Upper lobe of left lung (tissue), 4 donors: Measurements from ENCODE around the gene CCM2L.

ENCODE experiments used
- EP300 ChIP-seq, 4 donors: sonication (generic); formaldehyde crosslinking; IDR thresholded peaks; one replicate each; pipeline ENCODE4 v1.5.1; 2017; ENCODE audit warnings: antibody characterized with exemption in 4 of 4, control low read depth in 2 of 4
- POLR2A ChIP-seq, 4 donors: fragments of 450-650 bp; IDR thresholded peaks; one replicate each; pipeline ENCODE4 v1.5.1; 2016 to 2017; ENCODE audit warnings: antibody characterized with exemption in 4 of 4, mild to moderate bottlenecking in 2 of 4
- POLR2AphosphoS5 ChIP-seq, 2 donors: sonication (generic); formaldehyde crosslinking; IDR thresholded peaks; one replicate each; pipeline ENCODE4 v1.5.1; 2017; ENCODE audit warnings: antibody characterized with exemption in 2 of 2
- TF ChIP-seq, protein P1 (sequence below), 6 experiments: fragments of 450-650 bp in 4 of 6; fragments of 200-600 bp in 2 of 6; sonication (generic) in 2 of 6; IDR thresholded peaks; one replicate each; pipeline ENCODE4 v1.5.1; 2016 to 2019; ENCODE audit warnings: antibody characterized with exemption in 6 of 6

DNA sequence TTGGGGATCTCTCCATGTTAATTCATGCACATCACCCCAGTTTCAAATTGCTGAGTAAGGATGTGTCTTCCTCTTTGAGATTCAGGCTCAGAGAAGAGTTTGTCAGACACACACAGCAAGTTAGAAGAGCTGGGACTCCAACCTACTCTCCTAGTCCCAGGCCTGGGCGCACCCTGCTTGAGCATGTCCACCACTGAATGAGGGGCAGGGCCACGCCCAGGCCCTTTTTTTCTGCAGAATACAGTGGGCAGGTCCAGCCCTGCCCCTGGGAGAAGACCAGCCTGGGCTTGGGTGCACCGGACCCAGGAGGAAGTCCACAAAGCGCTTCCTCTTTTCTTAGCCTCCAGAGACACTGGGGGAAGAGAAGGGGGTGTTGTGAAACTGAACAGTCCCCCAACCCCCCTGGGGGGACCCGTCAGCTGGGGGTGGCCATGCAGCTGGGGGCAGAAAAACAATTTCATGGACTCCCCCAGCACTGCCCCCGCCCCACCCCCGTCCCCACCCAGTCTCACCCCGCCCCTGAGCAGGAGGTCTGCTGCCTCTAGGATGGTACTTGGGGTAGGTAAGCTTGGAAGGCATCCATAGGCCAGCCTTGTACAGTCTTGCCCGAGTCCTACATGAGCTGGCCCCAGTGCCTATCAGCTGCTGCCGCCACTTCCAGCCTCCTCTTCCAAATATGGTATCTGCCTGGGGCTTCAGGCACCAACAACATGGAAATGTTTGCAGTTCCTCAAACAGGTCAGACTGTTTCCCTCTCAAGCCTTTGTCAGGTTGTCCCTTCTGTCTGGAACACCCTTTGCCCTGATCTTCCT, 30.1 kb downstream of the CCM2L start:
- TF ChIP-seq, protein P1, sequence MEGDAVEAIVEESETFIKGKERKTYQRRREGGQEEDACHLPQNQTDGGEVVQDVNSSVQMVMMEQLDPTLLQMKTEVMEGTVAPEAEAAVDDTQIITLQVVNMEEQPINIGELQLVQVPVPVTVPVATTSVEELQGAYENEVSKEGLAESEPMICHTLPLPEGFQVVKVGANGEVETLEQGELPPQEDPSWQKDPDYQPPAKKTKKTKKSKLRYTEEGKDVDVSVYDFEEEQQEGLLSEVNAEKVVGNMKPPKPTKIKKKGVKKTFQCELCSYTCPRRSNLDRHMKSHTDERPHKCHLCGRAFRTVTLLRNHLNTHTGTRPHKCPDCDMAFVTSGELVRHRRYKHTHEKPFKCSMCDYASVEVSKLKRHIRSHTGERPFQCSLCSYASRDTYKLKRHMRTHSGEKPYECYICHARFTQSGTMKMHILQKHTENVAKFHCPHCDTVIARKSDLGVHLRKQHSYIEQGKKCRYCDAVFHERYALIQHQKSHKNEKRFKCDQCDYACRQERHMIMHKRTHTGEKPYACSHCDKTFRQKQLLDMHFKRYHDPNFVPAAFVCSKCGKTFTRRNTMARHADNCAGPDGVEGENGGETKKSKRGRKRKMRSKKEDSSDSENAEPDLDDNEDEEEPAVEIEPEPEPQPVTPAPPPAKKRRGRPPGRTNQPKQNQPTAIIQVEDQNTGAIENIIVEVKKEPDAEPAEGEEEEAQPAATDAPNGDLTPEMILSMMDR (IDR thresholded peaks at IDR 0.05) = no peak
- TF ChIP-seq POLR2AphosphoS5 (IDR thresholded peaks at IDR 0.05) (no peak), EP300 (IDR thresholded peaks at IDR 0.05) (no peak), POLR2A (IDR thresholded peaks at IDR 0.05) (no peak)
